Measurements from ENCODE around the gene A3GALT2.

GRCh38 chr1:33344896-33345560, 24.1 kb upstream of the A3GALT2 start:
- TF ChIP-seq SIN3A (IDR thresholded peaks at IDR 0.05; ENCODE audit: borderline replicate concordance, insufficient read depth, low read length) (no peak), POLR2AphosphoS5 (IDR thresholded peaks at IDR 0.05; ENCODE audit: low read depth, low read length) (no peak), REST (IDR thresholded peaks at IDR 0.05; ENCODE audit: insufficient read depth in 1 of 2, low read depth in 2 of 2, low read length in 2 of 2) (no peak), TAF1 (IDR thresholded peaks at IDR 0.05; ENCODE audit: borderline replicate concordance, insufficient read depth, low read length) (no peak), FOXP2 (optimal IDR thresholded peaks at IDR 0.05; ENCODE audit: borderline replicate concordance, extremely low read depth, extremely low read length, insufficient read depth) (no peak)
